HepG2 (cell line): ENCODE measurements around the gene MTX3. TPM values are rescaled to one million over a fixed set of nuclear protein-coding genes. Genes with fewer than 3 reads are reported as not detected.

Source experiments
- CHD2 ChIP-seq: IDR thresholded peaks from 2 replicates; pipeline ENCODE4 v1.6.1; 2011; ENCODE audit warnings: low read depth, low read length, improper control_type of control experiment
- FOSL1 ChIP-seq: sonication (generic); formaldehyde crosslinking; IDR thresholded peaks from 2 replicates; pipeline ENCODE4 v1.9.0; 2021; ENCODE audit warnings: missing genetic modification reagents, borderline replicate concordance
- FOXP4 ChIP-seq: sonication (generic); formaldehyde crosslinking; IDR thresholded peaks from 2 replicates; pipeline ENCODE4 v1.4.0; 2020; ENCODE audit warnings: missing genetic modification reagents
- HNF1B ChIP-seq: sonication (generic); formaldehyde crosslinking; IDR thresholded peaks from 2 replicates; pipeline ENCODE4 v1.5.1; 2020; ENCODE audit warnings: mild to moderate bottlenecking, moderate library complexity, missing genetic modification reagents
- HNF4A ChIP-seq: sonication (generic); formaldehyde crosslinking; IDR thresholded peaks from 2 replicates; pipeline ENCODE4 v1.4.0; 2020; ENCODE audit warnings: missing genetic modification reagents
- KAT7 ChIP-seq: IDR thresholded peaks from 2 replicates; pipeline ENCODE4 v1.6.1; 2018; ENCODE audit warnings: borderline replicate concordance, missing compliant biosample characterization
- KDM5B ChIP-seq: sonication (generic); formaldehyde crosslinking; IDR thresholded peaks from 2 replicates; pipeline ENCODE4 v1.4.0; 2020; ENCODE audit warnings: missing genetic modification reagents, mild to moderate bottlenecking, borderline replicate concordance
- MTF1 ChIP-seq: sonication (generic); formaldehyde crosslinking; IDR thresholded peaks from 2 replicates; pipeline ENCODE4 v1.5.0; 2020; ENCODE audit warnings: missing genetic modification reagents
- MXD1 ChIP-seq: sonication (generic); formaldehyde crosslinking; IDR thresholded peaks from 2 replicates; pipeline ENCODE4 v1.4.0; 2020; ENCODE audit warnings: mild to moderate bottlenecking, missing genetic modification reagents
- NFE2L1 ChIP-seq: sonication (generic); formaldehyde crosslinking; IDR thresholded peaks from 2 replicates; pipeline ENCODE4 v1.4.0; 2020; ENCODE audit warnings: missing genetic modification reagents, mild to moderate bottlenecking, borderline replicate concordance
- NPAS2 ChIP-seq: sonication (generic); formaldehyde crosslinking; IDR thresholded peaks from 2 replicates; pipeline ENCODE4 v1.8.0; 2022; ENCODE audit warnings: mild to moderate bottlenecking, missing genetic modification reagents, borderline replicate concordance
- PHF21A ChIP-seq: sonication (generic); formaldehyde crosslinking; IDR thresholded peaks from 2 replicates; pipeline ENCODE4 v1.5.0; 2020; ENCODE audit warnings: mild to moderate bottlenecking, missing genetic modification reagents
- PPARG ChIP-seq: conservative IDR thresholded peaks from 2 replicates; pipeline ENCODE4 v1.6.1; 2016; ENCODE audit warnings: missing biosample characterization, missing genetic modification reagents
- RBM22 ChIP-seq: fragments of 200-400 bp; formaldehyde crosslinking; optimal IDR thresholded peaks from 2 replicates; pipeline ENCODE3; 2017; ENCODE audit warnings: mild to moderate bottlenecking, low read length, moderate library complexity
- TERF1 ChIP-seq: sonication (generic); formaldehyde crosslinking; IDR thresholded peaks from 2 replicates; pipeline ENCODE4 v1.8.0; 2022; ENCODE audit warnings: mild to moderate bottlenecking, missing genetic modification reagents, moderate library complexity
- TOPORS ChIP-seq: sonication (generic); formaldehyde crosslinking; IDR thresholded peaks from 2 replicates; pipeline ENCODE4 v1.8.0; 2023; ENCODE audit warnings: mild to moderate bottlenecking, missing genetic modification reagents
- ZNF101 ChIP-seq: sonication (generic); formaldehyde crosslinking; IDR thresholded peaks from 2 replicates; pipeline ENCODE4 v1.4.0; 2020; ENCODE audit warnings: mild to moderate bottlenecking, low read depth, missing genetic modification reagents, borderline replicate concordance
- ZNF205 ChIP-seq: IDR thresholded peaks from 2 replicates; pipeline ENCODE4 v1.6.1; 2018; ENCODE audit warnings: missing biosample characterization, missing genetic modification reagents
- ZNF253 ChIP-seq: sonication (generic); formaldehyde crosslinking; IDR thresholded peaks from 2 replicates; pipeline ENCODE4 v1.8.0; 2022; ENCODE audit warnings: mild to moderate bottlenecking, missing genetic modification reagents, borderline replicate concordance
- ZNF263 ChIP-seq: sonication (generic); formaldehyde crosslinking; IDR thresholded peaks from 2 replicates; pipeline ENCODE4 v1.4.0; 2020; ENCODE audit warnings: missing genetic modification reagents
- ZNF317 ChIP-seq: sonication (generic); formaldehyde crosslinking; IDR thresholded peaks from 2 replicates; pipeline ENCODE4 v1.5.0; 2020; ENCODE audit warnings: mild to moderate bottlenecking, missing genetic modification reagents
- ZSCAN20 ChIP-seq: sonication (generic); formaldehyde crosslinking; IDR thresholded peaks from 2 replicates; pipeline ENCODE4 v1.4.0; 2020; ENCODE audit warnings: missing genetic modification reagents, mild to moderate bottlenecking, borderline replicate concordance
- polyA plus RNA-seq, 8 experiments: library from polyadenylated mRNA; depleted of rRNA in 3 of 8; stranded (reverse) in 7 of 8; unstranded in 1 of 8; fragments of >200 nt; fragmentation: Illumina TruSeq in 4 of 8; extraction: Trizol in 4 of 8; gene quantifications; 2 replicates each; pipeline versions ENCODE4 v1.2.1 to v1.2.3, GENCODE V29; 2011 to 2016; ENCODE audit warnings: low read depth in 4 of 8, missing spikeins in 1 of 8, mixed read lengths in 1 of 8; ENCODE audit not compliant: insufficient read depth in 1 of 8
- total RNA-seq, 5 experiments: library from RNA; depleted of rRNA; stranded (reverse); fragments of >200 nt; fragmentation: Illumina TruSeq; extraction: Trizol; gene quantifications; 2 replicates each; pipeline ENCODE4 v1.2.3, GENCODE V29; 2016; ENCODE audit warnings: low read depth in 1 of 5

Gene MTX3
- total and polyA plus RNA-seq, 2 of the 13 experiments (the other 11 are each of a cell fraction or from before 2014, with no cell fraction given): 9.9 to 16.7 TPM

GRCh38 chr5:79990598-79991507, at the start of gene MTX3 (continued):
- peak; percentile 90; the same call in 1 of the 2 replicates for TF ChIP-seq KAT7
- no peak for TF ChIP-seq FOSL1 (CRISPR knock-in tag)
- peak; percentile 84 for TF ChIP-seq ZNF317 (CRISPR knock-in tag)
- peak; percentile 80; the same call in 1 of the 2 replicates for TF ChIP-seq HNF1B (CRISPR knock-in tag)
- peak; percentile 10; the same call in 1 of the 2 replicates for TF ChIP-seq ZNF205 (CRISPR knock-in tag)
- TF ChIP-seq RBM22: no peak
- TF ChIP-seq ZNF263 (CRISPR knock-in tag): no peak
- TF ChIP-seq HNF4A (CRISPR knock-in tag): peak; percentile 22
- peak; percentile 90 for TF ChIP-seq MXD1 (CRISPR knock-in tag)
- no peak; the same call in 1 of the 2 replicates for TF ChIP-seq FOXP4 (CRISPR knock-in tag)
- TF ChIP-seq KDM5B (CRISPR knock-in tag): no peak; the same call in 1 of the 2 replicates
- peak; percentile 56; the same call in 1 of the 2 replicates for TF ChIP-seq ZNF253 (CRISPR knock-in tag)
- 0 out of 2 replicates have a peak, but pooled peaks have one; percentile 55 for TF ChIP-seq TERF1 (CRISPR knock-in tag)
- no peak for TF ChIP-seq ZNF101 (CRISPR knock-in tag)
- TF ChIP-seq NFE2L1 (CRISPR knock-in tag): no peak
- no peak for TF ChIP-seq ZSCAN20
- no peak for TF ChIP-seq NPAS2 (CRISPR knock-in tag)
- TF ChIP-seq MTF1 (CRISPR knock-in tag): no peak
- no peak for TF ChIP-seq CHD2
- TF ChIP-seq TOPORS: 0 out of 2 replicates have a peak, but pooled peaks have one; percentile 5
- 0 out of 2 replicates have a peak, but pooled peaks have one; percentile 37 for TF ChIP-seq PPARG (CRISPR knock-in tag)
- TF ChIP-seq PHF21A (CRISPR knock-in tag): no peak
